Parathyroid adenoma (tissue), 2 donors: ENCODE data around the gene BTN3A1.

Source experiments
- H2AFZ ChIP-seq: fragments of 300-600 bp; sonication (generic); one replicate; pipeline ENCODE4 v1.7.0; 2017; ENCODE audit warnings: antibody characterized with exemption, mild to moderate bottlenecking
- H3K27ac ChIP-seq: fragments of 300-600 bp; sonication (generic); one replicate; pipeline ENCODE4 v1.7.0; 2017
- H3K27me3 ChIP-seq: fragments of 300-600 bp; sonication (generic); one replicate; pipeline ENCODE4 v1.7.0; 2017; ENCODE audit warnings: low read length; ENCODE audit not compliant: control insufficient read depth, insufficient read depth
- H3K36me3 ChIP-seq: fragments of 300-600 bp; sonication (generic); one replicate; pipeline ENCODE4 v1.7.0; 2017; ENCODE audit warnings: low read length; ENCODE audit not compliant: control insufficient read depth, insufficient read depth
- H3K4me1 ChIP-seq: fragments of 300-600 bp; sonication (generic); one replicate; pipeline ENCODE4 v1.7.0; 2017; ENCODE audit warnings: control low read depth
- H3K4me2 ChIP-seq: fragments of 300-600 bp; sonication (generic); one replicate; pipeline ENCODE4 v1.7.0; 2017; ENCODE audit warnings: low read length
- H3K4me3 ChIP-seq: fragments of 300-600 bp; sonication (generic); one replicate; pipeline ENCODE4 v1.7.0; 2017; ENCODE audit warnings: low read depth, low read length
- H3K79me2 ChIP-seq: fragments of 300-600 bp; sonication (generic); one replicate; pipeline ENCODE4 v1.7.0; 2017; ENCODE audit warnings: control low read depth
- H3K9ac ChIP-seq: fragments of 300-600 bp; sonication (generic); one replicate; pipeline ENCODE4 v1.7.0; 2017; ENCODE audit warnings: mild to moderate bottlenecking
- H3K9me3 ChIP-seq: fragments of 300-600 bp; sonication (generic); one replicate; pipeline ENCODE4 v1.7.0; 2017; ENCODE audit warnings: low read length; ENCODE audit not compliant: control insufficient read depth
- CTCF ChIP-seq: fragments of 300-600 bp; sonication (generic); IDR thresholded peaks from one replicate; pipeline ENCODE4 v1.7.0; 2017; ENCODE audit warnings: antibody characterized with exemption, mild to moderate bottlenecking
- donor health status: primary hyperparathyroidism.

Gene BTN3A1

GRCh38 chr6:26452631-26453235, 50.7 kb downstream of the BTN3A1 start:
- H3K27me3 ChIP-seq: no peaks in the 10 kb centered on the region
- H3K4me2 ChIP-seq: no peak overlapping the region
- no peak overlapping the region for H3K4me3 ChIP-seq
- H3K36me3 ChIP-seq: no peaks in the 10 kb centered on the region
- H2AFZ ChIP-seq: no peak overlapping the region
- peaks cover 5% of the 10 kb centered on the region for H3K4me1 ChIP-seq
- TF ChIP-seq CTCF: no peak
- no peak overlapping the region for H3K27ac ChIP-seq
- H3K79me2 ChIP-seq: peaks cover 8% of the 10 kb centered on the region
- no peak overlapping the region for H3K9ac ChIP-seq
- no peaks in the 10 kb centered on the region for H3K9me3 ChIP-seq

GRCh38 chr6:26454631-26455030, 52.6 kb downstream of the BTN3A1 start:
- Histone ChIP-seq H3K79me2 (peaks cover 14% of the 10 kb centered on the region), H3K36me3 (no peaks in the 10 kb centered on the region), H3K27me3 (no peaks in the 10 kb centered on the region), H3K27ac (no peak overlapping the region), H3K9ac (no peak overlapping the region), H3K9me3 (no peaks in the 10 kb centered on the region), H3K4me3 (no peak overlapping the region), H3K4me2 (no peak overlapping the region), H3K4me1 (peaks cover 10% of the 10 kb centered on the region), H2AFZ (no peak overlapping the region)
- TF ChIP-seq CTCF: no peak

GRCh38 chr6:26455357-26455970, 53.4 kb downstream of the BTN3A1 start:
- Histone ChIP-seq H3K9me3 (no peaks in the 10 kb centered on the region), H2AFZ (no peak overlapping the region), H3K9ac (no peak overlapping the region), H3K27ac (no peak overlapping the region), H3K79me2 (peaks cover 15% of the 10 kb centered on the region), H3K4me1 (peaks cover 10% of the 10 kb centered on the region), H3K27me3 (no peaks in the 10 kb centered on the region), H3K36me3 (no peaks in the 10 kb centered on the region), H3K4me3 (no peak overlapping the region), H3K4me2 (no peak overlapping the region)
- no peak for TF ChIP-seq CTCF

GRCh38 chr6:26457264-26457805, 55.3 kb downstream of the BTN3A1 start:
- H3K27ac ChIP-seq: peak overlapping the region; percentile 79
- peak overlapping the region; percentile 62 for H3K4me2 ChIP-seq
- peak overlapping the region; percentile 89 for H3K4me3 ChIP-seq
- H3K27me3 ChIP-seq: no peaks in the 10 kb centered on the region
- no peaks in the 10 kb centered on the region for H3K9me3 ChIP-seq
- no peak for TF ChIP-seq CTCF
- H3K9ac ChIP-seq: peak overlapping the region; percentile 20
- H2AFZ ChIP-seq: peak overlapping the region; percentile 100
- peaks cover 13% of the 10 kb centered on the region for H3K4me1 ChIP-seq
- H3K79me2 ChIP-seq: peaks cover 17% of the 10 kb centered on the region
- H3K36me3 ChIP-seq: no peaks in the 10 kb centered on the region
